Measurements from ENCODE around the gene CALML5.

GRCh38 chr10:5466451-5467206, 32.7 kb downstream of the CALML5 start:
- TF ChIP-seq CTCF (IDR thresholded peaks at IDR 0.05; ENCODE audit: insufficient read depth, low read length, poor library complexity, severe bottlenecking) (no peak), EZH2phosphoT487 (conservative IDR thresholded peaks at IDR 0.05; ENCODE audit: low read length) (no peak)
